KMS-11 (cell line): ENCODE results near the gene FOXD1.

ENCODE experiments used
- H2AFZ ChIP-seq: fragments of 200-600 bp; sonication (generic); 2 replicates; pipeline ENCODE4 v1.6.1; 2016; ENCODE audit warnings: antibody characterized with exemption, mixed run types, low read depth
- H3K27ac ChIP-seq: fragments of 200-600 bp; sonication (generic); 2 replicates; pipeline ENCODE4 v1.6.1; 2016; ENCODE audit warnings: mild to moderate bottlenecking, mixed run types
- H3K27me3 ChIP-seq: fragments of 200-600 bp; sonication (generic); 2 replicates; pipeline ENCODE4 v1.6.1; 2017; ENCODE audit warnings: mild to moderate bottlenecking, low read depth, mixed run types, moderate library complexity; ENCODE audit not compliant: insufficient read depth
- H3K36me3 ChIP-seq: fragments of 200-600 bp; sonication (generic); 2 replicates; pipeline ENCODE4 v1.6.1; 2017; ENCODE audit warnings: mild to moderate bottlenecking, mixed run types; ENCODE audit not compliant: insufficient read depth
- H3K4me1 ChIP-seq: fragments of 200-600 bp; sonication (generic); 2 replicates; pipeline ENCODE4 v1.6.1; 2016; ENCODE audit warnings: mild to moderate bottlenecking, low read depth, mixed run types; ENCODE audit not compliant: poor library complexity, severe bottlenecking
- H3K4me2 ChIP-seq: fragments of 200-600 bp; sonication (generic); 2 replicates; pipeline ENCODE4 v1.7.0; 2016; ENCODE audit warnings: mild to moderate bottlenecking, mixed run types
- H3K4me3 ChIP-seq: fragments of 200-600 bp; sonication (generic); IDR thresholded peaks from 2 replicates; pipeline ENCODE4 v1.6.1; 2017; ENCODE audit warnings: low read depth, low read length, mixed read lengths; ENCODE audit not compliant: insufficient read depth
- H3K79me2 ChIP-seq: fragments of 200-600 bp; sonication (generic); 2 replicates; pipeline ENCODE4 v1.6.1; 2016; ENCODE audit warnings: low read depth, mixed run types; ENCODE audit not compliant: insufficient read depth
- H3K9ac ChIP-seq: fragments of 200-600 bp; sonication (generic); 2 replicates; pipeline ENCODE4 v1.6.1; 2016; ENCODE audit warnings: mild to moderate bottlenecking, mixed run types
- H4K20me1 ChIP-seq: fragments of 200-600 bp; sonication (generic); 2 replicates; pipeline ENCODE4 v1.6.1; 2016; ENCODE audit warnings: mild to moderate bottlenecking, mixed run types; ENCODE audit not compliant: insufficient read depth
- TF ChIP-seq, protein P1 (sequence below): fragments of 200-600 bp; sonication (generic); conservative IDR thresholded peaks from 2 replicates; pipeline ENCODE4 v1.6.1; 2017; ENCODE audit warnings: low read depth, mild to moderate bottlenecking, antibody characterized with exemption, low read length, moderate library complexity, mixed read lengths

Gene FOXD1

DNA sequence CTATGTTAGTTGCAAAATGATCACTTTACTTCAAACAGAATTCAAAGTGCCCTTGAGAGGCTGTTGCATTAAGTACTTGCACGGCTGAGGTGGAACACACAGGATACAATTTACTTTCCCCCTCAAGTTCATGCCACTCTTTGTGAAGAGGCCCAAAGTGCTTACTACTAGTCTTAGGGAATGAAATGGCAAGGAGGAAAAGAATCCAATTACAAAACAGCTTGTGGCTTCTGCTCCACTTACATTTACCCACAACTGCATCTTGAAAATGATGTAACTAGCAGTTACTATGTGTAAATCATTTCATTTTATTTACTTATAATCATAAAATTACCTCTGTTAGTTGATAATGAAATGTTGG is 14.6 kb downstream of the FOXD1 start:
- Histone ChIP-seq H3K79me2 (no peaks in the 10 kb centered on the region), H3K36me3 (no peaks in the 10 kb centered on the region), H2AFZ (no peak overlapping the region), H3K4me3 (no peak overlapping the region), H4K20me1 (no peaks in the 10 kb centered on the region), H3K27me3 (no peaks in the 10 kb centered on the region), H3K9ac (no peak overlapping the region), H3K4me1 (no peaks in the 10 kb centered on the region), H3K4me2 (no peak overlapping the region), H3K27ac (no peak overlapping the region)
- TF ChIP-seq, protein P1, sequence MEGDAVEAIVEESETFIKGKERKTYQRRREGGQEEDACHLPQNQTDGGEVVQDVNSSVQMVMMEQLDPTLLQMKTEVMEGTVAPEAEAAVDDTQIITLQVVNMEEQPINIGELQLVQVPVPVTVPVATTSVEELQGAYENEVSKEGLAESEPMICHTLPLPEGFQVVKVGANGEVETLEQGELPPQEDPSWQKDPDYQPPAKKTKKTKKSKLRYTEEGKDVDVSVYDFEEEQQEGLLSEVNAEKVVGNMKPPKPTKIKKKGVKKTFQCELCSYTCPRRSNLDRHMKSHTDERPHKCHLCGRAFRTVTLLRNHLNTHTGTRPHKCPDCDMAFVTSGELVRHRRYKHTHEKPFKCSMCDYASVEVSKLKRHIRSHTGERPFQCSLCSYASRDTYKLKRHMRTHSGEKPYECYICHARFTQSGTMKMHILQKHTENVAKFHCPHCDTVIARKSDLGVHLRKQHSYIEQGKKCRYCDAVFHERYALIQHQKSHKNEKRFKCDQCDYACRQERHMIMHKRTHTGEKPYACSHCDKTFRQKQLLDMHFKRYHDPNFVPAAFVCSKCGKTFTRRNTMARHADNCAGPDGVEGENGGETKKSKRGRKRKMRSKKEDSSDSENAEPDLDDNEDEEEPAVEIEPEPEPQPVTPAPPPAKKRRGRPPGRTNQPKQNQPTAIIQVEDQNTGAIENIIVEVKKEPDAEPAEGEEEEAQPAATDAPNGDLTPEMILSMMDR: no peak

DNA sequence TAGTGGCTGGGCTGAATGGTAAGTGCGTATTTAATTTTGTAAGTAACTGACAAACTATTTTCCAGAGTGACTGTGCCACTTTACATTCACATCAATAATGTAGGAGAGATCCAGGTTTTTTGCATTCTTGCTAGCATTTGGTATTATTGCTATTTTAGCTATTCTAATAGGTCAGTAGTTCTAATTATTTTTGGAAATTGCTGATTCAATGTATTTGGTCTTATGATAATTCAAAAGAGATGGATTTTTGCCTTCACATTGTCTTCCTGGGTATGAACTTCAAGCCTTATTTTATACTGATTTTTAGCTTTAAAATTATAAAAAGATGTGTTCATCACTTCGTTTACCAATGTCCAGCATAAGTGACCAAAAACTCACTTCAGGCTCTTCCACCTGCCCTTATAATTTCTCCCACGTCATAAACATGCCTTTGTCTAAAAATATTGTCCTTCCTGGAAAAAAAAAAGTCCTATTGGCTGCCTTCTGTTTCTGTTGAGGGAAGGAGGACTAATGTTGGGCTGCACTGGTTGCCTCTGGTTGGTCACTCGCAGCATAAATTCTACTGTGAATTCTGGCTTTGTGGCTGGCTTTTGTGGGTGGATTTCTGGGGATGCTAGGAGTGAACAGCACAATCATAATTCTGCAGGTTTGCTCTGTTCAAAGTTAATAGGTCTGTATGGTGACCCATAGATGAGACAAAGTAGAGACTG is 15.2 kb downstream of the FOXD1 start:
- Histone ChIP-seq H3K36me3 (no peaks in the 10 kb centered on the region), H3K4me1 (no peaks in the 10 kb centered on the region), H3K4me3 (no peak overlapping the region), H3K9ac (no peak overlapping the region), H4K20me1 (no peaks in the 10 kb centered on the region), H3K79me2 (no peaks in the 10 kb centered on the region), H3K4me2 (no peak overlapping the region), H2AFZ (no peak overlapping the region), H3K27ac (no peak overlapping the region), H3K27me3 (no peaks in the 10 kb centered on the region)
- TF ChIP-seq, protein P1: no peak

DNA sequence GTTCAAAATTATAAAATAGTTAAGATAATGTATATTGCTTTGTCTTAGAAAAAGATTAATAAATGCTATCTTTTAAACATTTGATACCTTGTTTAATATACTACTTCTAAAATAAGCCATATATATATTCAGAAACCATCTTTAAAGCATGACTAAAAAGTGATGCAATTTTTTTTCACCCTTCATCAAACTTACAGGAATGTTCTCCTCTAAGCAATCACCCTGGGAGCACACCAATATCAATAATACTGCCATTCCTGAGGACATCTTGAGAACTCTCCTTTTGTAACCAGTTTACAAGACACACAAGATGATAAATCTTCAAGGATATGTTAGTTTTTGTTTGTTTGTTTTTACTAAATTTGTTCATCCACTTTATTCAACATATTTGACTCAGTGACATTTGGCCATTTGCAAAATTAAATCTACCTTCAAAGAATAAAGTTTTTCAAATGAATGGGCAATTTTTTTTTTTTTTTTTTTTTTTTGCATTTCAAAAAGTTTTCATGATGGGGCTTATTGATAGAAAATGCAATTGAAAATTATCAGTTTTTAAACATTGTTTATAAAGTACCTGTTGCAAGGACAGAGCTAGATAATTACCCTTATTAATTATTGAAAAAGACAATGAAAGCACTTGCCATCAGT is 17.2 kb downstream of the FOXD1 start:
- Histone ChIP-seq H3K4me2 (no peak overlapping the region), H3K9ac (no peak overlapping the region), H3K4me3 (no peak overlapping the region), H3K79me2 (no peaks in the 10 kb centered on the region), H4K20me1 (no peaks in the 10 kb centered on the region), H3K27ac (no peak overlapping the region), H2AFZ (no peak overlapping the region), H3K36me3 (no peaks in the 10 kb centered on the region), H3K27me3 (no peaks in the 10 kb centered on the region), H3K4me1 (no peaks in the 10 kb centered on the region)
- TF ChIP-seq, protein P1: no peak

DNA sequence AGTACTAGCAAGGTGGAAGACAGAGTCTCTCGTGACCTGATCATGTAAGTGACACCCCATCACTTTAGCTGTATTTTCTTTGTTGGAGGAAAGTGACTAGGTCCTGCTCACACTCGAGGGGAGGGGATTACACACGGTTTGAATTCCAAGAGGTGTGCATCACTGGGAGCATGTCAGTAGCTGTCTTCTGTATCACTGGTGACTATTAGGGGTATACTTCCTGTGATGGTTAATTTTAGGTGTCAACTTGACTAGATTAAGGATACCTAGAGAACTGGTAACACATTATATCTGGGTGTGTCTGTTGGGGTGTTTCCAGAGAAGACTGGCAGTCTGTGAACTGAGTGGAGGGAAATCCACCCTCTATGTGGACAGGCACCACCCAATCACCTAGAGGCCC is 22.5 kb downstream of the FOXD1 start:
- Histone ChIP-seq H3K9ac (no peak overlapping the region), H3K4me2 (no peak overlapping the region), H3K79me2 (no peaks in the 10 kb centered on the region), H3K4me3 (no peak overlapping the region), H3K27ac (no peak overlapping the region), H3K4me1 (no peaks in the 10 kb centered on the region), H4K20me1 (no peaks in the 10 kb centered on the region), H3K27me3 (no peaks in the 10 kb centered on the region), H2AFZ (no peak overlapping the region), H3K36me3 (no peaks in the 10 kb centered on the region)
- TF ChIP-seq, protein P1: no peak
